Fibroblast of lung (primary cell): Measurements from ENCODE around the gene VEGFA. TPM values are rescaled to one million over a fixed set of nuclear protein-coding genes. Genes with fewer than 3 reads are reported as not detected.

Experiments used
- DNase-seq, 2 donors: peaks; one replicate each; pipeline versions ENCODE4 v3.0.0 to v3.0.0-alpha.2; 2010; ENCODE audit warnings: low read depth in 2 of 2
- H2AFZ ChIP-seq: 2 replicates; pipeline ENCODE4 v1.5.1; 2012; ENCODE audit warnings: low read length, control low read depth, inconsistent platforms
- H3K27ac ChIP-seq: 2 replicates; pipeline ENCODE4 v1.5.1; 2011; ENCODE audit warnings: low read length, control low read depth; ENCODE audit not compliant: insufficient read depth
- H3K27me3 ChIP-seq: 2 replicates; pipeline ENCODE4 v1.5.1; 2011; ENCODE audit warnings: mild to moderate bottlenecking, low read length; ENCODE audit not compliant: control insufficient read depth, insufficient read depth
- H3K36me3 ChIP-seq: 2 replicates; pipeline ENCODE4 v1.5.1; 2011; ENCODE audit warnings: low read length; ENCODE audit not compliant: control insufficient read depth, insufficient read depth
- H3K4me1 ChIP-seq: 2 replicates; pipeline ENCODE4 v1.5.1; 2011; ENCODE audit warnings: low read length; ENCODE audit not compliant: control insufficient read depth, insufficient read depth; ENCODE audit errors: extremely low read depth
- H3K4me2 ChIP-seq: 2 replicates; pipeline ENCODE4 v1.5.1; 2011; ENCODE audit warnings: low read length, control low read depth; ENCODE audit not compliant: insufficient read depth; ENCODE audit errors: extremely low read depth
- H3K4me3 ChIP-seq, 4 experiments: fragments of 200-600 bp in 1 of 4; sonication (generic) in 1 of 4; replicated peaks in 1 of 4; 2 replicates each; pipeline ENCODE4 v1.5.1; 2011 to 2016; ENCODE audit warnings: low read length in 4 of 4, low read depth in 3 of 4, mild to moderate bottlenecking in 3 of 4, control low read depth in 2 of 4, inconsistent platforms in 1 of 4, mixed read lengths in 1 of 4; ENCODE audit not compliant: insufficient read depth in 1 of 4; ENCODE audit errors: control extremely low read depth in 1 of 4
- H3K79me2 ChIP-seq: 2 replicates; pipeline ENCODE4 v1.5.1; 2012; ENCODE audit warnings: mild to moderate bottlenecking, low read length, inconsistent platforms; ENCODE audit not compliant: control insufficient read depth, insufficient read depth
- H3K9ac ChIP-seq: 2 replicates; pipeline ENCODE4 v1.5.1; 2011; ENCODE audit warnings: mild to moderate bottlenecking, low read length, control low read depth; ENCODE audit not compliant: insufficient read depth
- H3K9me3 ChIP-seq: 2 replicates; pipeline ENCODE4 v1.5.1; 2012; ENCODE audit warnings: low read depth, low read length; ENCODE audit not compliant: control insufficient read depth, insufficient read depth
- H4K20me1 ChIP-seq: 2 replicates; pipeline ENCODE4 v1.5.1; 2011; ENCODE audit warnings: low read length; ENCODE audit not compliant: control insufficient read depth, insufficient read depth; ENCODE audit errors: extremely low read depth
- CTCF ChIP-seq, 2 donors: IDR thresholded peaks in 1 of 2; conservative IDR thresholded peaks in 1 of 2; 1 replicate in 1 of 2; 2 replicates in 1 of 2; pipeline ENCODE4 v1.5.1; 2011 to 2012; ENCODE audit warnings: low read length in 2 of 2, control low read depth in 1 of 2, inconsistent platforms in 1 of 2, low read depth in 1 of 2, mild to moderate bottlenecking in 1 of 2
- EZH2 ChIP-seq: IDR thresholded peaks from 2 replicates; pipeline ENCODE4 v1.5.1; 2012; ENCODE audit warnings: low read length, control low read depth, mild to moderate bottlenecking; ENCODE audit errors: missing control alignments
- polyA plus RNA-seq, 2 donors: library from polyadenylated mRNA; depleted of rRNA in 1 of 2; stranded (reverse) in 1 of 2; unstranded in 1 of 2; fragments of >200 nt; gene quantifications; 2 replicates each; pipeline ENCODE4 v1.2.1, GENCODE V29; 2011 to 2012; ENCODE audit warnings: missing spikeins in 1 of 2
- total RNA-seq: library from RNA; depleted of rRNA; stranded (reverse); fragments of >200 nt; gene quantifications from 2 replicates; pipeline ENCODE4 v1.2.1, GENCODE V29; 2014

The VEGFA gene
- total and polyA plus RNA-seq, 2 donors (not counting 1 experiment from before 2014, with no cell fraction given), result 111 to 150 TPM

- Histone ChIP-seq H3K9ac (no peak overlapping the region), H2AFZ (no peak overlapping the region), H3K79me2 (peaks cover 66% of the 10 kb centered on the region), H3K27me3 (no peaks in the 10 kb centered on the region), H3K36me3 (peaks cover 58% of the 10 kb centered on the region), H3K4me1 (peaks cover 2% of the 10 kb centered on the region), H3K9me3 (no peaks in the 10 kb centered on the region), H4K20me1 (peaks cover 2% of the 10 kb centered on the region), H3K27ac (no peak overlapping the region), H3K4me3 (no peak overlapping the region), H3K4me2 (no peak overlapping the region)
- no peak for TF ChIP-seq CTCF (conservative IDR thresholded peaks at IDR 0.05 in 1 of 2, IDR thresholded peaks at IDR 0.05 in 1 of 2; ENCODE audit: low read depth in 1 of 2, low read length in 2 of 2)
- TF ChIP-seq EZH2, result no peak
- DNase-seq, result no peak
These were observed 11.2 kb downstream of the VEGFA start for GRCh38 chr6:43780941-43781928.

GRCh38 chr6:43781941-43782704, 12.1 kb downstream of the VEGFA start:
- H4K20me1 ChIP-seq, result peaks cover 2% of the 10 kb centered on the region

More at GRCh38 chr6:43781941-43782704, 12.1 kb downstream of the VEGFA start:
- Histone ChIP-seq H3K4me2 (no peak overlapping the region), H3K79me2 (peaks cover 57% of the 10 kb centered on the region), H3K27me3 (no peaks in the 10 kb centered on the region), H3K4me3 (no peak overlapping the region), H3K9ac (no peak overlapping the region), H3K4me1 (peaks cover 2% of the 10 kb centered on the region), H3K36me3 (peaks cover 57% of the 10 kb centered on the region), H3K9me3 (no peaks in the 10 kb centered on the region), H2AFZ (no peak overlapping the region), H3K27ac (no peak overlapping the region)
- TF ChIP-seq EZH2 (no peak), CTCF (conservative IDR thresholded peaks at IDR 0.05 in 1 of 2, IDR thresholded peaks at IDR 0.05 in 1 of 2; ENCODE audit: low read depth in 1 of 2, low read length in 2 of 2) (no peak)
- DNase-seq, result no peak
